Activated gamma-delta T cell treated with anti-CD3 and anti-CD28 coated beads, Interleukin-2, amount 50 U/mL, for 16 hours (primary cell): ENCODE data around the gene KAZN.

Source experiments
- DNase-seq: peaks from one replicate; pipeline ENCODE4 v3.0.0-alpha.2; 2020; ENCODE audit warnings: low read depth

KAZN gene

GRCh38 chr1:14825396-14825795 lies 226.9 kb downstream of the KAZN start:
- no peak for DNase-seq

GRCh38 chr1:14826172-14826636 lies 227.7 kb downstream of the KAZN start:
- DNase-seq = no peak

- DNase-seq = no peak
Measured at GRCh38 chr1:14826731-14827326, 228.3 kb downstream of the KAZN start.

- DNase-seq = no peak
Measured at GRCh38 chr1:14827870-14828269, 229.4 kb downstream of the KAZN start.

- DNase-seq = no peak
Measured at GRCh38 chr1:14828665-14829064, 230.2 kb downstream of the KAZN start.

GRCh38 chr1:14835725-14836124 lies 237.2 kb downstream of the KAZN start:
- no peak for DNase-seq

- DNase-seq = no peak
Measured at GRCh38 chr1:14836426-14837140, 238.1 kb downstream of the KAZN start.

GRCh38 chr1:14840374-14840773 lies 241.9 kb downstream of the KAZN start:
- no peak for DNase-seq

GRCh38 chr1:14841456-14841855 lies 243.0 kb downstream of the KAZN start:
- no peak for DNase-seq

GRCh38 chr1:14841951-14842350 lies 243.5 kb downstream of the KAZN start:
- no peak for DNase-seq

GRCh38 chr1:14842361-14842760 lies 243.9 kb downstream of the KAZN start:
- no peak for DNase-seq

GRCh38 chr1:14842891-14843290 lies 244.4 kb downstream of the KAZN start:
- no peak for DNase-seq

GRCh38 chr1:14843525-14843924 lies 245.0 kb downstream of the KAZN start:
- DNase-seq = no peak

GRCh38 chr1:14844356-14844755 lies 245.9 kb downstream of the KAZN start:
- DNase-seq = no peak

GRCh38 chr1:14844923-14845617 lies 246.6 kb downstream of the KAZN start:
- DNase-seq = no peak

- no peak for DNase-seq
Measured at GRCh38 chr1:14845851-14846250, 247.4 kb downstream of the KAZN start.

GRCh38 chr1:14846688-14847087 lies 248.2 kb downstream of the KAZN start:
- no peak for DNase-seq

GRCh38 chr1:14848203-14848602 lies 249.7 kb downstream of the KAZN start:
- DNase-seq = no peak

- DNase-seq = no peak
Measured at GRCh38 chr1:14848625-14849024, 250.1 kb downstream of the KAZN start.

- no peak for DNase-seq
Measured at GRCh38 chr1:14849038-14849437, 250.6 kb downstream of the KAZN start.

- no peak for DNase-seq
Measured at GRCh38 chr1:14850563-14850962, 252.1 kb downstream of the KAZN start.

- DNase-seq = no peak
Measured at GRCh38 chr1:14851760-14852159, 253.3 kb downstream of the KAZN start.

- DNase-seq = no peak
Measured at GRCh38 chr1:14852291-14852690, 253.8 kb downstream of the KAZN start.
